Measurements from ENCODE around the gene USP33.

Gene USP33

DNA sequence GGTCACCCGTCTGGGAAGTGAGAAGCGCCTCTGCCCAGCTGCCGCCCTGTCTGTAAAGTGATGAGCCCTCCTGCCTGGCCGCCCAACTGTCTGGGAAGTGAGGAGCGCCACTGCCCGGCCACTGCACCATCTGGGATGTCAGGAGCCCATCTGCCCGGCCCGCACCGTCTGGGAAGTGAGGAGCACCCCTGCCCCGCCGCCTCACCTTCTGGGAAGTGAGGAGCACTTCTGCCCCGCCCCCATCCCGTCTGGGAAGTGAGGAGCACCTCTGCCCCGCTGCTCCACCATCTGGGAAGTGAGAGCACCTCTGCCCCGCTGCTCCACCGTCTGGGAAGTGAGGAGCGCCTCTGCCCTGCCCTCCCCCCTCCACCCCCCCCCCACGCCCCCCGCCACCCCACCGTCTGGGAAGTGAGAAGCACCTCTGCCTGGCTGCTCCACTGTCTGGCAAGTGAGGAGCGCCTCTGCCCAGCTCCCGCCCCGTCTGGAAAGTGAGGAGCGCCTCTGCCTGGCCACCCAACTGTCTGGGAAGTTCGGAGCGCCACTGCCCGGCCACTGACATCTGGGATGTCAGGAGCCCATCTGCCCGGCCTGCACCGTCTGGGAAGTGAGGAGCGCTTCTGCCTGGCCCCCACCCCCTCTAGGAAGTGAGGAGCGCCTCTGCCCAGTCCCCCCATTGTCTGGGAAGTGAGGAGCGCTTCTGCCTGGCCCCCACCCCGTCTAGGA, 72.7 kb downstream of the USP33 start:
- Histone ChIP-seq H3K4me2 (ENCODE audit: low read length) (peak overlapping the region; percentile 53), H3K9me2 (replicated peaks; ENCODE audit: control insufficient read depth, low read length) (no peaks in the 10 kb centered on the region), H3F3A (ENCODE audit: control insufficient read depth, insufficient read depth) (peaks cover 11% of the 10 kb centered on the region), H3K36me3 (ENCODE audit: control insufficient read depth, low read length) (peaks cover 4% of the 10 kb centered on the region; the same call in 1 of the 2 replicates), H3K27me3 (ENCODE audit: control insufficient read depth, low read length) (no peaks in the 10 kb centered on the region), H3K4me1 (ENCODE audit: control insufficient read depth, low read length) (peaks cover 32% of the 10 kb centered on the region), H3K79me2 (ENCODE audit: control insufficient read depth, low read length) (peaks cover 20% of the 10 kb centered on the region), H3K4me3 (ENCODE audit: low read length) (peak overlapping the region; percentile 40), H3K9me3 (ENCODE audit: control insufficient read depth, insufficient read depth, low read length) (no peaks in the 10 kb centered on the region), H3K27ac (ENCODE audit: low read depth, low read length) (peak overlapping the region; percentile 30), H4K20me1 (ENCODE audit: control insufficient read depth, insufficient read depth, low read depth, low read length) (no peaks in the 10 kb centered on the region)
- TF ChIP-seq, protein P1, sequence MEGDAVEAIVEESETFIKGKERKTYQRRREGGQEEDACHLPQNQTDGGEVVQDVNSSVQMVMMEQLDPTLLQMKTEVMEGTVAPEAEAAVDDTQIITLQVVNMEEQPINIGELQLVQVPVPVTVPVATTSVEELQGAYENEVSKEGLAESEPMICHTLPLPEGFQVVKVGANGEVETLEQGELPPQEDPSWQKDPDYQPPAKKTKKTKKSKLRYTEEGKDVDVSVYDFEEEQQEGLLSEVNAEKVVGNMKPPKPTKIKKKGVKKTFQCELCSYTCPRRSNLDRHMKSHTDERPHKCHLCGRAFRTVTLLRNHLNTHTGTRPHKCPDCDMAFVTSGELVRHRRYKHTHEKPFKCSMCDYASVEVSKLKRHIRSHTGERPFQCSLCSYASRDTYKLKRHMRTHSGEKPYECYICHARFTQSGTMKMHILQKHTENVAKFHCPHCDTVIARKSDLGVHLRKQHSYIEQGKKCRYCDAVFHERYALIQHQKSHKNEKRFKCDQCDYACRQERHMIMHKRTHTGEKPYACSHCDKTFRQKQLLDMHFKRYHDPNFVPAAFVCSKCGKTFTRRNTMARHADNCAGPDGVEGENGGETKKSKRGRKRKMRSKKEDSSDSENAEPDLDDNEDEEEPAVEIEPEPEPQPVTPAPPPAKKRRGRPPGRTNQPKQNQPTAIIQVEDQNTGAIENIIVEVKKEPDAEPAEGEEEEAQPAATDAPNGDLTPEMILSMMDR (IDR thresholded peaks at IDR 0.05; ENCODE audit: low read depth, low read length, poor library complexity, severe bottlenecking) = no peak
- no peak for TF ChIP-seq EZH2phosphoT487 (IDR thresholded peaks at IDR 0.05; ENCODE audit: borderline replicate concordance, low read length)

DNA sequence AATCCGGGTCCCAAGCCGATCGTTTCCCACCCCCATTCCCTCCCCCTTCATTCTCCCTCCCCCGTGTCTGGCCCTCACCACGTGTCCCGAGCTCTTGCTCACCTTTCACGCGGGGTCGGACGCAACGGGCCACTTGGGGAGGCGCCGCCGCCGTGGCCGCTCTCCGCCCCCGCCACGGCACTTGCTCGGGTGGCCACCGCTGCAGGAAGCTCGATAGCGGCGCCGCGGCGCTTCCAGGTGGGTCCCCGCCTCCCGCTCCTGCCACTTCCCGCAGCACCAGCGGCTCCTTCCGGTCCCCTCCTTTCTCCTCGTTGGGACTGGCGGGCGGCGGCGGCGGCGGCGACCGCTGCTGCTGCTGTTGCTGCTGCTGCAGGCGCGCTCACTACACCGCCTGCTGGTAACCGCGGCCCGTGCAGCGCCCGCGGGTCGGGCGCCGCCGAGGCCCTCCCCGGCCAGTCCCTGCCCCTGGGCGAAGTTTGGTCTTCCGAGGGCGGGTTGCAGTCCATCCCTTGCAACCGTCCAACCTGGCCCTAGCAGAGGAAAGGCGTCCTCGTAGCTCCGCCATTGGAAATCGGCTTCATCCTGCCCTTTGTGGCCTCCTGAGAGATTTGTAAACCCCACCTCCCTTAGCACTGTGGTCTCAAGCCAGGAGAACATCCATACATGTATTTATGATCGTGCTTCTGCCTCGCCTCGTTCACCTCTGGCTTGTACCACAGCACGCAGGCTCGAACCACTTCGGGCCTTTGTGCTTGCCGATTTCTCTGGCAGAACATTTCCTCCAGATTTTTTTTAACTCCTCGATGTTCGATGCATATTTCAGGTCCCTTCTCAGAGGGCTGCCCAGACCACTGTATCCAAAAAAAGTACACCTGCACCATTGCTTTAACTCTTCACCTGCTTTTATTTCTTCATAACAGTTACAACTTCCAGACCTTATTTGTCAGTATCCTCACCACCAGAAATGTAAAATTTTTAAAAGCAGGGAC, 76.2 kb downstream of the USP33 start:
- peaks cover 55% of the 10 kb centered on the region for H3K79me2 ChIP-seq (ENCODE audit: control insufficient read depth, low read length)
- peaks cover 48% of the 10 kb centered on the region for H3K4me1 ChIP-seq (ENCODE audit: control insufficient read depth, low read length)
- H4K20me1 ChIP-seq (ENCODE audit: control insufficient read depth, insufficient read depth, low read depth, low read length) = peaks cover 8% of the 10 kb centered on the region; the same call in 1 of the 2 replicates
- peak overlapping the region; percentile 90 for H3K4me2 ChIP-seq (ENCODE audit: low read length)
- H3K27ac ChIP-seq (ENCODE audit: low read depth, low read length) = peak overlapping the region; percentile 86
- TF ChIP-seq, protein P1 (IDR thresholded peaks at IDR 0.05; ENCODE audit: low read depth, low read length, poor library complexity, severe bottlenecking) = peak; percentile 82
- no peak for TF ChIP-seq EZH2phosphoT487 (IDR thresholded peaks at IDR 0.05; ENCODE audit: borderline replicate concordance, low read length)
- H3K36me3 ChIP-seq (ENCODE audit: control insufficient read depth, low read length) = peaks cover 24% of the 10 kb centered on the region
- no peaks in the 10 kb centered on the region for H3K9me3 ChIP-seq (ENCODE audit: control insufficient read depth, insufficient read depth, low read length)
- peaks cover 8% of the 10 kb centered on the region for H3F3A ChIP-seq (ENCODE audit: control insufficient read depth, insufficient read depth)
- H3K27me3 ChIP-seq (ENCODE audit: control insufficient read depth, low read length) = no peaks in the 10 kb centered on the region
- H3K4me3 ChIP-seq (ENCODE audit: low read length) = peak overlapping the region; percentile 85
- no peaks in the 10 kb centered on the region for H3K9me2 ChIP-seq (replicated peaks; ENCODE audit: control insufficient read depth, low read length)

DNA sequence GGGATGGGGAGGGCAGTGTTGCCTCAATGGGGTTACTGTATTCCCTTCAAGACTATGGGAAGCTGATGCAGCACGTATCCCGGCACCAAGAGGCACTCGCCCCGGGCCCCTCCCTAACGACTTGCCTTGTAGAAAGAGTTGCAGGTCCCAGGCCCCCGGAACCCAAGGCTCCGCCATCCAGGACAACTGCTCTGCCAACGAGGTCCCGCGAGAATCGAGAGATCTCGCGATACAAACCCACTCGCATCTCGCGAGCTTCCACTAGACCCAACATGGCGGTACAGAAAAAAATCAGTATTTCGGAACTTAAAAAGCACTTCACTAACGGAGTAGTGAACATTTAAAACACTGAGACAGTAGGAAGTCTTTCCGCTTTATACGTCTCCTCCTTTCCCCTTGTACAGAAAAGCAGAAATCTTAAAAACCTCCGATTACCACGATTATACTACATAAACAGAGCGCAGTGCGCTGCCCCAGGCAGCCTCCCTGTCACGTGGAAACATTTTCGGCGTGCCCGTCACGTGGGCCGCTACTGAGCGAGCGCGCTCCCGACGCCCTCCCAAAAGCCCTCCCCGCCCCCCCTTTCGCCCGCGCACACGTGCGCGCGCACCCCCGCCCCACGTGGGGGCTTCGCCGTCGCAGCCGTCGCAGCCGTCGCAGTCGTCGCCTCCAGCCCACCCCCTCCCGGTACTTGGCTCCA, 77.0 kb downstream of the USP33 start, which contains the start of gene ZZZ3:
Gene ZZZ3 (minus strand): TSS at position 199 of the 700 bp plus-strand sequence. CDS start 49,304 bp downstream, outside the sequence.
- no peak for TF ChIP-seq EZH2phosphoT487 (IDR thresholded peaks at IDR 0.05; ENCODE audit: borderline replicate concordance, low read length)
- Histone ChIP-seq H3K4me2 (ENCODE audit: low read length) (peak within 1 kb of the TSS; percentile 90), H3K9me3 (ENCODE audit: control insufficient read depth, insufficient read depth, low read length) (no peaks in the 10 kb centered on the region), H3K79me2 (ENCODE audit: control insufficient read depth, low read length) (peaks cover 64% of the 10 kb centered on the region), H3K4me3 (ENCODE audit: low read length) (peak within 1 kb of the TSS; percentile 85), H4K20me1 (ENCODE audit: control insufficient read depth, insufficient read depth, low read depth, low read length) (peaks cover 11% of the 10 kb centered on the region; the same call in 1 of the 2 replicates), H3F3A (ENCODE audit: control insufficient read depth, insufficient read depth) (peaks cover 8% of the 10 kb centered on the region), H3K27ac (ENCODE audit: low read depth, low read length) (peak within 1 kb of the TSS; percentile 86), H3K27me3 (ENCODE audit: control insufficient read depth, low read length) (no peaks in the 10 kb centered on the region), H3K4me1 (ENCODE audit: control insufficient read depth, low read length) (peaks cover 44% of the 10 kb centered on the region), H3K36me3 (ENCODE audit: control insufficient read depth, low read length) (peaks cover 28% of the 10 kb centered on the region), H3K9me2 (replicated peaks; ENCODE audit: control insufficient read depth, low read length) (no peaks in the 10 kb centered on the region)

Measured in DOHH2 (cell line).